GM12865 (cell line): ENCODE measurements around the gene PAX7.
A peak's percentile ranks its signal among the peaks of the same experiment; 100 is the strongest.

Source experiments
- DNase-seq: peaks from one replicate; pipeline ENCODE4 v3.0.0; 2010; ENCODE audit warnings: low read depth
- H3K4me3 ChIP-seq: 2 replicates; pipeline ENCODE4 v1.5.1; 2011; ENCODE audit warnings: mild to moderate bottlenecking, low read depth, low read length, control low read depth
- TF ChIP-seq, protein P1 (sequence below): IDR thresholded peaks from 2 replicates; pipeline ENCODE4 v1.5.1; 2011; ENCODE audit warnings: low read length, control low read depth, low read depth, inconsistent platforms; ENCODE audit not compliant: insufficient read depth; ENCODE audit errors: missing control alignments

The PAX7 gene

DNA sequence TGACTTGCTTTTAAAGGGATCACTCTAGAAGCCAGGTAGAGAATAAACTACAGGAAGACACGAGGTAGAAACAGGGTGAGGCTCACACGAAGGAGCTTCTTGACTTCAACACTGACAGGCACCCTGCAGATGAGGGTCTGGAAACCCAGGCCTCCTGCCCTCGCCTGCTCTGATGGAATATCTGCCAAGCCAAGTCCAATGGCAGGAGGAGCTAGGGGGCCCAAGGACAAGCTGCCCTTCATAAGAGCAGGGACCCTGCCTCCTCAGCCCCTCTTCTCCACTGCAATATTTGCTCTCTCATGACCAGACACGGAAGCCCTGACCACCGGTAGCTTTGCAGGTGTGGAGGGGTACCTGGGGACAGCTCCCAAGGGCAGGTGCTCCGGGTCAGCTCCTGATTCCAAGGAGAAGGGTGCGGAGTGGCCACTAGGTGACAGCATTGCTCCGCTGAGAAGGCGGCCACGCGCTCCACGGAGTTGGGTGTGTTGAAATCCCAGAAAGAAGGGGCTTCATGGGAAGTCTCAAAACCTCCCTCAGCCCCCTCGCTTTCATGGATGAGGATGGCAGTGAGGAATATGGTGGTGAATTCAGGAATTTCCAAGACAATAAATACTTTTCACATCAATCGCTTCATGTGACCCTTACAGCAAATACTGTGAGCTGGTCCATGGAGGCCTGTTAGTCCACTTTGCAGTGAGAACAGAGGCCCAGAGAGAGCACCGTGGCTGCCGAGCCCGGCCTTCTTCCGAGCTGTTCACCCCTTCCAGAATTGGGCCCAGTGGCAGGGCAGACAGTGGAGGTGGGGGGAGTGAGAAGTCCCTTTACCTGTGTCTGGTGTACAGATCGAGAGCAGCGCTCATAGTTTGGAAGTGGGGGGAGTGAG lies 33.2 kb upstream of the PAX7 start:
- peak; percentile 35 for DNase-seq
- H3K4me3 ChIP-seq, result no peak overlapping the region
- TF ChIP-seq, protein P1, sequence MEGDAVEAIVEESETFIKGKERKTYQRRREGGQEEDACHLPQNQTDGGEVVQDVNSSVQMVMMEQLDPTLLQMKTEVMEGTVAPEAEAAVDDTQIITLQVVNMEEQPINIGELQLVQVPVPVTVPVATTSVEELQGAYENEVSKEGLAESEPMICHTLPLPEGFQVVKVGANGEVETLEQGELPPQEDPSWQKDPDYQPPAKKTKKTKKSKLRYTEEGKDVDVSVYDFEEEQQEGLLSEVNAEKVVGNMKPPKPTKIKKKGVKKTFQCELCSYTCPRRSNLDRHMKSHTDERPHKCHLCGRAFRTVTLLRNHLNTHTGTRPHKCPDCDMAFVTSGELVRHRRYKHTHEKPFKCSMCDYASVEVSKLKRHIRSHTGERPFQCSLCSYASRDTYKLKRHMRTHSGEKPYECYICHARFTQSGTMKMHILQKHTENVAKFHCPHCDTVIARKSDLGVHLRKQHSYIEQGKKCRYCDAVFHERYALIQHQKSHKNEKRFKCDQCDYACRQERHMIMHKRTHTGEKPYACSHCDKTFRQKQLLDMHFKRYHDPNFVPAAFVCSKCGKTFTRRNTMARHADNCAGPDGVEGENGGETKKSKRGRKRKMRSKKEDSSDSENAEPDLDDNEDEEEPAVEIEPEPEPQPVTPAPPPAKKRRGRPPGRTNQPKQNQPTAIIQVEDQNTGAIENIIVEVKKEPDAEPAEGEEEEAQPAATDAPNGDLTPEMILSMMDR, result peak; percentile 98

DNA sequence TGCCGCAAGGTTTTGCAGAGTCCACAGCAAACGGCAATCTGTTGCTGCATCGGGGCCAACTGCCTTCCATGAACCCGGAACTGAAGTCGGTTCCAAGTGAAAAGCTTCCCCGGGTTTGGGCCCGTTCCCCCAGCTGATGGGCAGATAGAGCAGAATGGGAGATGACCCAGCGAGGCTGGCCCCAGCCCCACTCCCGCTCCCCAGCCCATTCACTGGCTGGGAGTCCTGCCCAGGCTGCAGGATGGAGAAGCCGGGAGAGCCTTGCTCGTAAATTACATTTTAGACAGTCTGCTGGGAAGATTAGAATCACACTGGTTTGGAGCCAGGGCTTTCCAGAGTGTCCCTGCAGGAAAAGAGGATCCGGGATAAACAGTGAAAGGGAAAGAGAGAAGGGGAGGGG lies 31.6 kb upstream of the PAX7 start:
- DNase-seq, result no peak
- TF ChIP-seq, protein P1, result no peak
- H3K4me3 ChIP-seq, result no peak overlapping the region

DNA sequence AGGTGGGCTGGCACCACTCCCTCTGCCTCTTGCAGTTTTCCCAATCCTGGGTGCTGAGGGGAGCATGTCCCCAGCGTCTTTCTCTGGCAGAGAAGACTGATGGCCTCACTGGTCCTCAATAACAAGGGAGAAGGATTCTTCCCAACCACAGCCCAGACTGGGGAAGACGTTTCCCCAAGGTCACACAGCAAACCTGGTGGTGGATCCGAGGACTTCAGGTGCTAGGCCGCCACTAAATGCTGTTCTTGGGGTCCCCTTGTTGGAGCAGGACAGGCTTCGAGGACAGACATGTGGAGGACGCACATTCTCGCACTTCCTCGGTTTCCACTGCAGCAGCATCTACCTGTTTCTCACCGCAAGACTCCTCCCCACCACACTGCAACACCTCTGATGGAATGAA lies 30.9 kb upstream of the PAX7 start:
- TF ChIP-seq, protein P1, result peak; percentile 5
- no peak overlapping the region for H3K4me3 ChIP-seq
- DNase-seq, result no peak

DNA sequence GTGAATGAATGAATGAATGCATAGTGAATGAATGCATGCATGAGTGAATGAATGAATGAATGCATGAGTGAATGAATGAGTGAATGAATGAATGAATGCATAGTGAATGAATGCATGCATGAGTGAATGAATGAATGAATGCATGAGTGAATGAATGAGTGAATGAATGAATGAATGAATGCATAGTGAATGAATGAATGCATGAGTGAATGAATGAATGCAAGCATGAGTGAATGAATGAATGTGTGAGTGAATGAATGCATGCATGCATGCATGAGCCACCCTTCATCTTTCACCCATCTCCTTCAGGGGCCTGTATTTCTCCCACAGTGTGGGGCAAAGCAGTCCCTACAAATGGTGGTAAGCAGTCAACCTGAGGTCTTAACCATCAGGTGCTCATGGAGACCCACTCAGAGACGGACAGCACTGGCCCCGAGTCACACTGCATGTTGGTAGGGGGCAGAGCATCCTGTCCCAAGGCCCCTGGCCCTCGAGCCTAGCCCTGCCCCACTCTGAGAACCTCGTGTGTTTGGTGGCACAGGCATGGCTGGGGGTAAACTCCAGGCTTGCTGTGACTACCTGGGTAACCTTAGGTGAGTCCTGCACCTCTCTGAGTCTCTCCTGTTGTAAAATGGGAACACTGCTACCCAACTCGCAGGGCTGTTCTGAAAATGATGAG lies 28.0 kb upstream of the PAX7 start:
- TF ChIP-seq, protein P1, result no peak
- no peak overlapping the region for H3K4me3 ChIP-seq
- DNase-seq, result no peak

DNA sequence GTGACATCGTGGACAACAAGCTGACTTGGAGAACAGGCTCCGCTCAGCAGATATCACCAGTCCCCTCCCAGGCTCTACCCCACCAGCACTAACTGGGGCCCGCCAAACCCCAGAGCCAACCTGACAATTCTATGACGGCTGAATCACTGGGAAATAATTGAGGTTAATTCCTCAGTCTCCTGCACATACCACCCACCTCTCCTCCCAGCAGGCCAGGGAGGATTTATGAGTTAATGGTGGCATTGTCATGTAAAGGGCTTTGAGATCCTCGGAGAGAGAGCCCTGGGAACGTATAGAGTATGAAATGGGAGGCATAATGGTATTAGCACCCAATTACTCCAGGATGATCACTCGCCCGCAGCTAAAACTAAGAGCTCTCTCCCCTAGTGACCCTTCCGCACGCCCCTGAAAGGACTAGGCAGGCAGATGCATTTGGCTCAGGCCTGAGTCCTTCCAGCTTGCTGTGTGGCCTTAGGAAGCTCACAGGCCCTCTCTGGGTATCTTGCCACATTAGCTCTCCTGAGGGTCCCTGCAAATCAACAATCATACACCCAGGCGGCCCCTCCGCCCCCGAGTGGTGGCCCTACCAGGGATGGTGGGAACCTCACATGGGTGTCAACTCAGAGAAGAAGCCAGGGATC lies 27.3 kb upstream of the PAX7 start:
- H3K4me3 ChIP-seq, result no peak overlapping the region
- TF ChIP-seq, protein P1, result no peak
- DNase-seq, result no peak

DNA sequence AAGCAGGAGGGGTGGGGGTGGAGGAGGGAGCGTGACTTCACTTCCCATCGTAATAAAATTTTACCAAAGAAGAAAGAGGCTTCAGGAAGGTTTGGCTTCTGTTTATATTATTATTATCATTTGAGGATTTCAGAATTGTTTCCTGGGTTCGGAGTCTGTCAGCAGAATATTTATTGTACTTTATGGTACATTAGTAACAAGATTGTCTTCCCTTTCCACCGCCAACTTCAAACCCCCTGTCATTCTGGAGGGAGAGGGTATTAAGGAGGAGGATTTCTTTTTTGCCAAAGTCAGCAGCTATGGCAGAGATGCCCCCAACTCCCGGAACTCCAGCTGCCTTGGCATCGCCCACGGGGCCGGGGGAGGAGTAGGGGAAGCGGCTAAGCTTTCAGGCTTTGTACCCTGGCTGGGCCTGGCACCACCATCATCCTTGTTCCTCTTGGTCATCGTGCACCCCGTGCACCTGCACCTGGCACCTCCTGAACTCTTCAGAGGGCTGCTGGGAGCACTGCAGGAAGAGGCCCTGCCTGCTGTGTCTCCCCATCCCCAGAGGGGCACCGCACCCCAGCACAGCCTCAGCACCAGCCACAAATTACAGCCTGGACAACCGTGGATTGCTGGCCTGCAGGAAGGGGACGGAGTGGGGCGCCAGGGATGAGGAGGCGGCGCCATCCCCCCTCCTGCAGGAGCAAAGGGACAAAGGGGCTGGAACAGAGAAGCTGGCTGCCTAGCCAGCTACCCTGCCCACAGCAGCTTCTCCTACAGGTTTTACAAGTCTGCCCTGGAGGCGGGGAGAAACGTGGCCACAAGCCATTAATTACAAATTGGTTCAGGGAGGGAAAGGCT lies 24.0 kb upstream of the PAX7 start:
- no peak overlapping the region for H3K4me3 ChIP-seq
- TF ChIP-seq, protein P1, result no peak
- no peak for DNase-seq
